ENCODE results near the gene WDR82.
"Not testable (repeated sequence)": the region's sequence is repeated elsewhere in the genome, so short reads cannot be mapped to it uniquely, and the experiment has no call there.

The WDR82 gene

DNA sequence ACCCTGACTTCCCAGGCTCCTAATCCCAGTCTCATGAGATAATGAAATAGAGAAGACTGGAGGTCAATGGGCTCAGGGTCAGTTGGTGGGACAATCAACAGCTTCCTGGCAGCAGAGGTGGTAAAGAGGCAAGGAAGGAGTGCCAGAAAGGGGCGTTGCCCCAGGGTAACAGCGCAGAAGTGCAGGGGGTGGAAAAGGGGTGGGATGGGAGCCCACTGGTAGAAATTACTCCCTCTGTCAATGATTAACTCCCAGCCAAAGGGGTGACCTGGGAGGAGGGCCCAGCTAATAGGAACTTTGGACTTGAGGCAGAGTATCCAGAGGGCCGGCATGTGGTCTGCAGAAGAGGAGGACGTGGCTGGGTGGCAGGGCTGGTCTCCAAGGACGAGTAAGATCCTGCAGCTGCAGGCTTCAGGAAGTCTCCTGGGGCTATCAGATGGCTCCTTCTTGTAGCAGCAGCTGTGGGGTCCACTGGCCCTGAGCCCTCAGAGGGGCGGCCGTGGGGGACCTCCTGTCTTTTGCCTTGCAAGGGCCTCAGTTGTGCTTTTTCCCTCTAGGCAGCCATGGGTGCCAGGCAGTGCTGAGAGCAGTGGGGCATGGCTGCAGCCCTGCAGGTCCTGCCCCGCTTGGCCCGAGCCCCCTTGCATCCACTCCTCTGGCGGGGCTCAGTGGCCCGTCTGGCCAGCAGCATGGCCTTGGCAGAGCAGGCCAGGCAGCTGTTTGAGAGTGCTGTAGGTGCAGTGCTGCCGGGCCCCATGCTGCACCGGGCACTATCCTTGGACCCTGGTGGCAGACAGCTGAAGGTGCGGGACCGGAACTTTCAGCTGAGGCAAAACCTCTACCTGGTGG is 11.5 kb upstream of the WDR82 start:
- no peak for DNase-seq (ENCODE audit: low read depth in 1 of 2, low spot score in 1 of 2)

GRCh38 chr3:52289338-52289746 is 10.9 kb upstream of the WDR82 start:
- DNase-seq (ENCODE audit: low read depth in 1 of 2, low spot score in 1 of 2), result no peak

DNA sequence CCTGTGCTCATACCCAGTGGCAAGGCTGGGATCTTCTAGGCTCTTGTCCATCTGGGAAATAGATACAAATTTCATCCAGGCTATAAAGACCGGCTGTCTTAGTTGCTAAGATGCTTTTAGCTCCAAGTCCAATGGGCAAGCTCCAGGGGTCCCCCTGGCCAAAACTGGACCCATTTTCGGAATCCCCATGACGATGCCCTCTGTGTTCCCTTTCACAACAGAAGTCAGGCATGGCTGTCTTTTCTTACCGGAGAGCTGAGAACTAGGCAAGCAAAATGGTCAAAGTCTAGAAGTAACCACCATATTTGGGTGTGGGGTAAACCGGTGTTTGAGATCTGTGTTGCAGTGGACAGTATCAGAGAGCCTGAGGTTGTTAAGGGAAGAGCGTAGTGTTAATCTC is 10.2 kb upstream of the WDR82 start:
- DNase-seq (ENCODE audit: low read depth in 1 of 2, low spot score in 1 of 2), result no peak

GRCh38 chr3:52286777-52287110 is 8.3 kb upstream of the WDR82 start:
- DNase-seq (ENCODE audit: low read depth in 1 of 2, low spot score in 1 of 2), result no peak

GRCh38 chr3:52284051-52284450 is 5.6 kb upstream of the WDR82 start:
- DNase-seq (ENCODE audit: low read depth in 1 of 2, low spot score in 1 of 2), result not testable (repeated sequence)

GRCh38 chr3:52283306-52283705 is 4.9 kb upstream of the WDR82 start:
- DNase-seq (ENCODE audit: low read depth in 1 of 2, low spot score in 1 of 2), result no peak

DNA sequence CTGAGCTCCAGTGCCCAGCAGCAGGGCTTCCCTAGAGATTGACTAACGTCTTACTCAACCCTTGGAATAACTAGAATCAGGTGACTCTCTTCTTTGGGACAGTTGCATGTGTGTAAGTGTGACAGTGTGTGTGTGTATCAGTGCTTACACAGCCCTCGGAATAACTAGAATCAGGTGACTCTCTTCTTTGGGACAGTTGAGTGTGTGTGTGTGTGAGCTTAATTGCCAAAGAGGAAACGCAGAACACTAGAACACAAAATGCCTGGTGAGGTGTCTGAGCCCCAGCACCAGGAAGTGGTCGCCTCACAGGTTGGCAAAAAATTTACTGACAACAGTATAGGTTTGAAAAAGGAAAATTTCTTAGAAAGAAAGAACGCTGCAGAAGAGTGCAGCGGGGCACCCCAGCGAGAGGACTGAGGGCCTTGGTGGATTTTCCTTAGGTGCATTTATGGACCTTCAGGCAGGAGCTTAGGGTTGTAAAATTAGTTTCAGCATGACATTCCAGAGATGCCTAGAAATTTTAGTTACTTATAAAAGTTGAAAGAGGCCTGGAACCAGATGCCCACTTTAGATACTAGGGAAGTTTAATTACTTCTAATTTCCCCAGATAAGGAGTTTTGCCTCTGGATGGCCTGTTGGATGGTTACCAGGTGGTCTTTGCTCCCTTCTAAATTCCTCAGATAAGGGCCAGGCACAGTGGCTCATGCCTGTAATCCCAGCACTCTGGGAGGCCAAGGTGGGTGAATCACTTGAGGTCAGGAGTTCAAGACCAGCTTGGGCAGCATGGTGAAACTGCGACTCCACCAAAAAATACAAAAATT is 3.7 kb upstream of the WDR82 start:
- no peak for DNase-seq (ENCODE audit: low read depth in 1 of 2, low spot score in 1 of 2)

- DNase-seq (ENCODE audit: low read depth in 1 of 2, low spot score in 1 of 2), result no peak
Observed at GRCh38 chr3:52280050-52280461, 1.6 kb upstream of the WDR82 start.

DNA sequence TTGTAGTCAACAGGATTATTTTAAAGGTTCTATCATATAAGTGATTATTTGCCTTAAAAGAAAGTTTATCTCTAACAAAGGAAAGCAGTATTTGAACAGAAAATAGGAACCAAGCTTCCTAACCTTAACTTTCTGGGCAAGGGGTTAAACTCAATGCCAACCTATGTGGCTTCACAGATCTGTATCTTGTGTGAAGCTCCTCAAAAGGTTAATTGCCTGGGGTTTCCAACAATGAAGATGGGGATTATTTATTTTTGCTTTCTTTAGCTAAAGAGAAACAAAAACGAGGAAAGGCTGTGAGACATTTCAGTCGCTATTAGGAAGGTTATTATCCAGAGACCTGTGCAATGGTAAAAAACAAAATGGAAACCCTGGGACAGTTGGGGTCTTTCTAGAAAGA is 1.1 kb upstream of the WDR82 start:
- DNase-seq (ENCODE audit: low read depth in 1 of 2, low spot score in 1 of 2), result no peak

- peak in 1 of 2 donors; percentile 43 for DNase-seq (ENCODE audit: low read depth in 1 of 2, low spot score in 1 of 2)
Observed at GRCh38 chr3:52277972-52278509, 408 bp downstream of the WDR82 start.

GRCh38 chr3:52277071-52277964 is 1.1 kb downstream of the WDR82 start:
- DNase-seq (ENCODE audit: low read depth in 1 of 2, low spot score in 1 of 2), result peak; percentile 44 to 58

DNA sequence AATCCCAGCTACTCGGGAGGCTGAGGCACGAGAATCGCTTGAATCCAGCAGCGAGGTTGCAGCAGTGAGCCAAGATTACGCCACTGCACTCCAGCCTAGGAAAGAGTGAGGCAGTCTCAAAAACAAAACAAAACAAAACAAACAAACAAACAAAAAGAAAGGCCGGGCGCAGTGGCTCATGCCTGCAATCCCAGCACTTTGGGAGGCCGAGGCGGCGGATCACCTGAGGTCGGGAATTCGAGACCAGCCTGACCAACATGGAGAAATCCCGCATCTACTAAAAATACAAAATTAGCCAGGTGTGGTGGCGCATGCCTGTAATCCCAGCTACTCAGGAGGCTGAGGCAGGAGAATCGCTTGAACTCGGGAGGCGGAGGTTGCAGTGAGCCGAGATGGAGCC is 3.7 kb downstream of the WDR82 start:
- not testable (repeated sequence) for DNase-seq (ENCODE audit: low read depth in 1 of 2, low spot score in 1 of 2)

- no peak for DNase-seq (ENCODE audit: low read depth in 1 of 2, low spot score in 1 of 2)
Observed at GRCh38 chr3:52272831-52273230, 5.6 kb downstream of the WDR82 start.

- not testable (repeated sequence) for DNase-seq (ENCODE audit: low read depth in 1 of 2, low spot score in 1 of 2)
Observed at GRCh38 chr3:52272172-52272571, 6.3 kb downstream of the WDR82 start.

- DNase-seq (ENCODE audit: low read depth in 1 of 2, low spot score in 1 of 2), result no peak
Observed at GRCh38 chr3:52270252-52270754, 8.1 kb downstream of the WDR82 start.

DNA sequence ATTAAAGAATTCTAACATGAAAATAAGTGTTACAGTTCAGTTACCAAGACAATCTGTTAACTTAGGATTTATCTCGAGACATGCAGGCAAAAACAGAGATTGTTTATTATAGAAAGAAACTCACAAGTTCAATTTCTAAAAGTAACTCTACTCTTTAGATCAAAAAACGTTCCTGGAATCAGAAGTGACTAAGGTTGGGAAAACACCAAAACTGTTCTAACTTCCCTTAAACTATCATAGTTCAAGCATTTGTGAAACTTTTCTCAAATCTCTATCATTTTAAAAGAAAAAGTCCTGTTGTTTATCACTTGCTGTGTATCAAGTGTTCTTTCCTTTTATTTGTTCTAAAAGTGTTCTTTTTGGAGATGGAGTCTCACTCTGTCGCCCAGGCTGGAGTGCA is 8.7 kb downstream of the WDR82 start:
- DNase-seq (ENCODE audit: low read depth in 1 of 2, low spot score in 1 of 2), result no peak

GRCh38 chr3:52268036-52268435 is 10.4 kb downstream of the WDR82 start:
- DNase-seq (ENCODE audit: low read depth in 1 of 2, low spot score in 1 of 2), result peak in 1 of 2 donors; percentile 48

- no peak for DNase-seq (ENCODE audit: low read depth in 1 of 2, low spot score in 1 of 2)
Observed at GRCh38 chr3:52265387-52265786, 13.1 kb downstream of the WDR82 start.

GRCh38 chr3:52262447-52262846 is 16.0 kb downstream of the WDR82 start:
- DNase-seq (ENCODE audit: low read depth in 1 of 2, low spot score in 1 of 2), result no peak

DNA sequence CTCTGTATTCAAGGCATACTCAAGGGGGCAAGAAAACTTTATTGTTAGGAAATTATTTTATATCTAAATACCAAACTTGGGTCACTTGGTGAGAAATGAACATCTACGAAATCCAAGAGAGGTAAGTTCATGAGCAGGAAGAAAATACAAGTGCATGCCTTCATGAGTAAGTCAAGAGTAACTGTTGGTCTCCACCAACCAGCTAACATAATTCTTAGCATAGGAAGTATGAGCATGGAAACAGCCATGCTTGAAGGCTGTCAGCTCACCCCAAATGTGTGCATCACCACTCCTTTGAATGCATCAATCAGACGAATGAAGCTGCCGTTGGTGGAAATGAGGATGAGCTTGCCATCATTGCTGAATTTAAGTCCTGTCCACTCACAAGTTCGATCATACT is 19.0 kb downstream of the WDR82 start:
- DNase-seq (ENCODE audit: low read depth in 1 of 2, low spot score in 1 of 2), result no peak

DNA sequence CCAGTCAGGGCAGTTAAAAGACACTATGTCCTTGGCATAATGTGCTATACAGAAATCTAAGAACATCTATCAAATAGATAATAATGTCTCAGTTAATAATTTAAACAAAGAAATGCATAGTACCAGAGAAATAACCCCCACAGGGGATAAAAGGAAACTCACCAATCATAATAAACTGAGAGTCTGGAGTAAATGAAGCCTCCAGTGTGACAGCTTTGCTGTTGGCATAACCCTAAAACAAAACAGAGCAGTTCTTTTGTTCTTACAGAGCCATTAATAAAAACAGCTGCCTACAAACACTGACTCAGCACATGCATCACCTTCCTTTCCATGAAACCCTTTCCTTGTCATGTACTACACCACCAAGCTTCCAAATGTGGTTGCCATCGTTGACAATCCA is 19.4 kb downstream of the WDR82 start:
- DNase-seq (ENCODE audit: low read depth in 1 of 2, low spot score in 1 of 2), result no peak

All from activated T-helper 1 cell treated with anti-CD3 and anti-CD28 coated beads, Interleukin-2, amount 50 U/mL, for 16 hours (primary cell).